Fibroblast of lung (primary cell): Measurements from ENCODE around the gene CCDC174.

Experiments
- EZH2 ChIP-seq: IDR thresholded peaks from 2 replicates; pipeline ENCODE4 v1.5.1; 2012; ENCODE audit warnings: low read length, control low read depth, mild to moderate bottlenecking; ENCODE audit errors: missing control alignments
- TF ChIP-seq, protein P1 (sequence below), 2 donors: IDR thresholded peaks in 1 of 2; conservative IDR thresholded peaks in 1 of 2; 1 replicate in 1 of 2; 2 replicates in 1 of 2; pipeline ENCODE4 v1.5.1; 2011 to 2012; ENCODE audit warnings: low read length in 2 of 2, control low read depth in 1 of 2, inconsistent platforms in 1 of 2, low read depth in 1 of 2, mild to moderate bottlenecking in 1 of 2

DNA sequence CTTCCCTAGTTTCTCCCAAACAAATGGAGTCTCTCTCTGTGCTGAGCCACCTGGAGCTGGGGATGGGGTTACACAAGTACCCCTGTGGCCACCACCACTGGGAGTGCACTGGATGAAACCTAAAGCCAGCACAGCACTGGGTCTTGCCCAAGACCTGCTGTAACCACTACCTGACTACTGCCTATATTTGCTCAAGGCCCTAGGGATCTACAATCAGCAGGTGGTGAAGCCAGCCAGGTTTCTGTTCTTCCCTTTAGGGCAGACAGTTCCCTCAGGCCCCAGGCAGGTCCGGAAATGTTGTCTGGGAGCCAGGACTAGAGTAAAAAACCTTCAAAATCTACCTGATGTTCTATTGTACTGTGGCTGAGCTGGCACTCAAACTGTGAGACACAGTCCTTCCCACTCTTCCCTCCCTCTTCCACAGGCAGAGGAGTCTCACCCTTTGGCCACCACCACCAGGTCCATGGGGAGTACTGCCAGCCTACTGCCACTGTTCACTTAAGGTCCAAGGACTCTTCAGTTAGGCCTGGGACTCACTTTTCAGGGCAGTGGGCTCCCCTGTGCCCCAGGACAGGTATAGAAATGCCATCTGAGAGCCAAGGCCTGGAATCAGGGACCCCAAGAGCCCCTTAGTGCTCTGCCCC is 47.2 kb downstream of the CCDC174 start:
- TF ChIP-seq, protein P1, sequence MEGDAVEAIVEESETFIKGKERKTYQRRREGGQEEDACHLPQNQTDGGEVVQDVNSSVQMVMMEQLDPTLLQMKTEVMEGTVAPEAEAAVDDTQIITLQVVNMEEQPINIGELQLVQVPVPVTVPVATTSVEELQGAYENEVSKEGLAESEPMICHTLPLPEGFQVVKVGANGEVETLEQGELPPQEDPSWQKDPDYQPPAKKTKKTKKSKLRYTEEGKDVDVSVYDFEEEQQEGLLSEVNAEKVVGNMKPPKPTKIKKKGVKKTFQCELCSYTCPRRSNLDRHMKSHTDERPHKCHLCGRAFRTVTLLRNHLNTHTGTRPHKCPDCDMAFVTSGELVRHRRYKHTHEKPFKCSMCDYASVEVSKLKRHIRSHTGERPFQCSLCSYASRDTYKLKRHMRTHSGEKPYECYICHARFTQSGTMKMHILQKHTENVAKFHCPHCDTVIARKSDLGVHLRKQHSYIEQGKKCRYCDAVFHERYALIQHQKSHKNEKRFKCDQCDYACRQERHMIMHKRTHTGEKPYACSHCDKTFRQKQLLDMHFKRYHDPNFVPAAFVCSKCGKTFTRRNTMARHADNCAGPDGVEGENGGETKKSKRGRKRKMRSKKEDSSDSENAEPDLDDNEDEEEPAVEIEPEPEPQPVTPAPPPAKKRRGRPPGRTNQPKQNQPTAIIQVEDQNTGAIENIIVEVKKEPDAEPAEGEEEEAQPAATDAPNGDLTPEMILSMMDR (conservative IDR thresholded peaks at IDR 0.05 in 1 of 2, IDR thresholded peaks at IDR 0.05 in 1 of 2; ENCODE audit: low read depth in 1 of 2, low read length in 2 of 2): no peak
- TF ChIP-seq EZH2: no peak
